IPS DF 19.7 (cell line): ENCODE measurements around the gene FCGR2B.
"Not testable (repeated sequence)": the region's sequence is repeated elsewhere in the genome, so short reads cannot be mapped to it uniquely, and the experiment has no call there.

Experiments used
- DNase-seq: peaks from one replicate; pipeline ENCODE4 v3.0.0-alpha.2; 2013; ENCODE audit warnings: low read depth, low spot score

FCGR2B gene

GRCh38 chr1:161705537-161705936, 42.6 kb downstream of the FCGR2B start:
- DNase-seq = no peak

GRCh38 chr1:161706113-161706481, 43.2 kb downstream of the FCGR2B start:
- DNase-seq = no peak

GRCh38 chr1:161706482-161707347, 43.8 kb downstream of the FCGR2B start, which contains the start of gene FCRLA:
FCRLA (plus strand) TSS chr1:161707229; CDS start chr1:161707265, 36 bp downstream.
- no peak for DNase-seq

GRCh38 chr1:161707503-161707902, 44.6 kb downstream of the FCGR2B start:
- DNase-seq = no peak

- no peak for DNase-seq
Observed at GRCh38 chr1:161709373-161709772, 46.4 kb downstream of the FCGR2B start.

- DNase-seq = no peak
Observed at GRCh38 chr1:161710560-161710959, 47.6 kb downstream of the FCGR2B start.

GRCh38 chr1:161718559-161719324, 55.8 kb downstream of the FCGR2B start:
- DNase-seq = no peak

- no peak for DNase-seq
Observed at GRCh38 chr1:161719325-161719611, 56.3 kb downstream of the FCGR2B start.

- no peak for DNase-seq
Observed at GRCh38 chr1:161720422-161720821, 57.5 kb downstream of the FCGR2B start.

- DNase-seq = no peak
Observed at GRCh38 chr1:161720956-161721737, 58.2 kb downstream of the FCGR2B start, which contains the start of gene FCRLB. FCRLB (plus strand) TSS chr1:161721544; CDS start chr1:161722673, 1,129 bp downstream.

GRCh38 chr1:161721738-161722343, 58.9 kb downstream of the FCGR2B start:
- no peak for DNase-seq

GRCh38 chr1:161722406-161722805, 59.5 kb downstream of the FCGR2B start:
- DNase-seq = no peak

- DNase-seq = no peak
Observed at GRCh38 chr1:161723459-161724141, 60.7 kb downstream of the FCGR2B start.

- DNase-seq = not testable (repeated sequence)
Observed at GRCh38 chr1:161725258-161725907, 62.4 kb downstream of the FCGR2B start.

- no peak for DNase-seq
Observed at GRCh38 chr1:161725908-161726472, 63.0 kb downstream of the FCGR2B start.

GRCh38 chr1:161726473-161727255, 63.7 kb downstream of the FCGR2B start:
- peak; percentile 35 for DNase-seq

- no peak for DNase-seq
Observed at GRCh38 chr1:161727256-161727924, 64.4 kb downstream of the FCGR2B start.
